Measurements from ENCODE around the gene SPSB4. TPM values are rescaled to one million over a fixed set of nuclear protein-coding genes. Genes with fewer than 3 reads are reported as not detected.
"Not testable (repeated sequence)": the region's sequence is repeated elsewhere in the genome, so short reads cannot be mapped to it uniquely, and the experiment has no call there.

SPSB4 gene
- not detected for polyA plus RNA-seq (2012; ENCODE audit: missing spikeins)

DNA sequence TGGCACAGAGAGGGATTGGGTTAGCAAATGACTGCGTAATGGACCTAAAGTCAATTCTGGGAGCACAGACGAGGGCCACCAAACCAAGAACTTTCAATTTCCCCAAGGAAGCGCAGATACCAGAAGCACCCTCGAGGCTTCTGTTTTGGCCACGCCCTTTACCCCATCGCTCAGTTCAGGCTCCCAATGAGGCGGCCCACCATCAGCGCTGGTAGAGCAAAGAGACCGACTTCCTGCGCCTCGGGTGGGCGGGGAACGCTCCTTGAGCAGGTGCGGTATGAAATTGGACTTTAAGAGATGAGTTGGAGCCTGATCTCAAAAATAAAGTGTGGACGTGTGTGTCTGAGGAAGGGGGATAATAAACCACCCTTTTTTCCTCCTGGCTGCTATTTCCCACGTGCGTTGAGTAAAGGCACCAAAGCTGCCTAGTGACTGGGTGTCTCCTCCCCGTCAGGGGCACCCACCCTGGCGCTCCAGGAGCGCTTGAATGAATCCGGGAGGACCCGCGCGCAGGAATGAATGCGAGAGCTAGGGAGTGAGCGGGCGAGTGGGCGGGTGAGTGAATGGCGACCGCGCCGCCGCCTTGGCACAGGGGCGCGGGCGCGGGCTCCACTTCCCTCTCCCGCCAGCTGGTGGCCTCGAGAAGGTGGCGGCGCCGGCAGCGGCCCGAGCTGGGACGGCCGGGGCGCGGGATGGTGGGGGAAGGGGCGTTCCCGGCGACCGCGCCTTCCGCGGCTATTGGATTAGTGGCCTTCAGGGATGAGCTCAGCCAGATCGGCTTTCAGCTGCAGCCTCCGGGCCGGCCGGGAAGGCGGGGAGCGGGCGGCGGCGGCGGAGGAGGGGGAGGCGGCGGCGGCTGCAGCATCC lies at the start of gene SPSB4:
SPSB4 (plus strand) TSS at position 772 of the 867 bp plus-strand sequence. CDS start 14,758 bp downstream, outside the sequence.
- no peak for TF ChIP-seq POLR2A (IDR thresholded peaks at IDR 0.05; ENCODE audit: low read depth, low read length)
- TF ChIP-seq POLR2AphosphoS5 (IDR thresholded peaks at IDR 0.05; ENCODE audit: low read depth, low read length), result no peak
- TF ChIP-seq TAF1 (IDR thresholded peaks at IDR 0.05; ENCODE audit: borderline replicate concordance, low read depth, low read length), result no peak
- no peak for FAIRE-seq
- no peak for DNase-seq (ENCODE audit: insufficient read length)

DNA sequence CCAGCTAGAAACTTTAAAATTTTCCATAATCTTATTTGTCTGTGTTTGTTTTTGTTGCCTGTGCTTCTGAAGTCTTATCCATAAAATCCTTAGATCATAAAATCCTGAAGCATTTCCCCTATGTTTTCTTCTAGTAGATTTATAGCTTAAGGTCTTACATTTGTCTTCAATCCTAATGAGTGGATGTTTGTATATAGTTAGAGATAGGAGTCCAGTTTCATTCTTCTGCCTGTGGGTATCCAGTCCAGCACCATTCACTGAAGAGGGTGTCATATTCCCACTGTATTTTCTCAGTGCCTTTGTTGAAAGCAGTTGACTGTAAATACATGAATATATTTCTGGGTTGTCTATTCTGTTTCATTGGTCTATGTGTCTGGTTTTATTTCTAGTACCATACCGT lies 44.8 kb upstream of the SPSB4 start:
- FAIRE-seq, result no peak

DNA sequence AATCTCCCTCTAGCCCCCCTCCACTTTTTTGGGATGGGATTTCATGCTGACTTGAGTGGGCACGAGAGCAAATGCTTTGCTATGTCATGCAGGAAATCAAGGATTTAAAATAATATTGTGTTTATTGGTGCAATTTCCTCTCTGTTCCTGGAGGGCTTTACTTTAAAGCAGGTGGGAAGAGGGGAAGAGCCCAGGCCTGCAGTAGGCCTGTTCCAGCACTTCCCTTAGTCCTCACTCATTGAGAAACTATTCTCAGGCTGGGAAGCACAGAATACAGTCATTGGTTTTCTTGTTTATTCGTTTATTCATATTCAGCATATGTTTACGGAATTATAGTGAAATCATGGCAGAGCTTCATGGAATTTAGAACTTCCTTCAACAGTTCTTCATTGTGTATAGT lies 41.7 kb upstream of the SPSB4 start:
- TF ChIP-seq POLR2AphosphoS5 (IDR thresholded peaks at IDR 0.05; ENCODE audit: low read depth, low read length) (no peak), POLR2A (IDR thresholded peaks at IDR 0.05; ENCODE audit: low read depth, low read length) (no peak), TAF1 (IDR thresholded peaks at IDR 0.05; ENCODE audit: borderline replicate concordance, low read depth, low read length) (no peak)
- FAIRE-seq, result no peak
- DNase-seq (ENCODE audit: insufficient read length), result no peak

More for the DNA sequence above, 44.8 kb upstream of the SPSB4 start:
- no peak for TF ChIP-seq POLR2A (IDR thresholded peaks at IDR 0.05; ENCODE audit: low read depth, low read length)
- TF ChIP-seq TAF1 (IDR thresholded peaks at IDR 0.05; ENCODE audit: borderline replicate concordance, low read depth, low read length), result no peak
- TF ChIP-seq POLR2AphosphoS5 (IDR thresholded peaks at IDR 0.05; ENCODE audit: low read depth, low read length), result no peak
- no peak for DNase-seq (ENCODE audit: insufficient read length)

DNA sequence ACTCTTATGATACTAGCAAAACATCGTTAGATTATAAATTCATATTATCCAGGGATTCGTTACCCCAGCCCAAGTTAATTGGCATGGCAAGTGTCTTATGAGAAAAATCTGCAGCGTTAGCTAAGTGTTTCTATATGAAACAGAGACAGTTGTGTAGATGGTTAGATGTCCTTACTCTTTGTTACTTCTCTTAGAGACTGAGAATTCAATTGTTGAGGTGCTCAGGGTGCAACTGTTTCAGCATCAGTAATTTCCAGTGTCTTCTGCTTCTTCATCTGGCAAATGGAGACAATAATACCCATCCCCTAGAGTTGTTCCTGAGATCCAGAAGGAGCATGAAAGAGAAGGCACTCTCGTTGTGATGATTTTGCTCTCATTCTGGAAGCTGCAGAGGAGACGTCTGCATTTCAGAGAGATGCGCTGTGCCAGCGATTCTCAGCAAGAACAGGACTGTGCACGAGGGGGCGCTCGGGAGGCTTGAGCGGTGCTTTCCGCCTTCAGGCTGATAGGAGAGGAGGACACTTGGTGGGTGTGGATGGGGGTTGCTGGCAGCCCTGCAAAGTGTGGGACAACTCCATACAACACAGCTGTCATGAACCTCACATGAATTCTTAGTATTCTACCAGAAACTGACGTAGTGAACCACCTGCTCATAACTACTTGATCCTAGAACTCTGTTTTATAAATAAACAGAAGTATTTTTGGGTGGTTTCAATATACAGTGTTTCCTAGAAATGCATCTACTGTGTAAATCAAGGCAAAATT lies 39.7 kb upstream of the SPSB4 start:
- TF ChIP-seq POLR2A (IDR thresholded peaks at IDR 0.05; ENCODE audit: low read depth, low read length) (no peak), TAF1 (IDR thresholded peaks at IDR 0.05; ENCODE audit: borderline replicate concordance, low read depth, low read length) (no peak), POLR2AphosphoS5 (IDR thresholded peaks at IDR 0.05; ENCODE audit: low read depth, low read length) (no peak)
- DNase-seq (ENCODE audit: insufficient read length) (peak; percentile 23), FAIRE-seq (peak; percentile 66)

DNA sequence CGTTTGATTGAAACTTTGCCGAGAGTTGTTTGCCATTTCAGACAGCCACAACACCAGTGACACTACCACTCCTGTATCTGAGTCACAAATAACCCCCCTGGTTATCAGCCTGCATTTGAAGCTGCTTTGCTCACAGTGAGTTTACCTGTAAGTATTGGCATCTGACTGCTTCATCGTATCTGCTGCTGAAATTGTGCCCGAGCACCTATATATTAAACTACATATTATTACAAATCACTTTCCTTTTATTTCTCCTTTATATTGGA lies 39.2 kb upstream of the SPSB4 start:
- TF ChIP-seq TAF1 (IDR thresholded peaks at IDR 0.05; ENCODE audit: borderline replicate concordance, low read depth, low read length) (no peak), POLR2AphosphoS5 (IDR thresholded peaks at IDR 0.05; ENCODE audit: low read depth, low read length) (no peak), POLR2A (IDR thresholded peaks at IDR 0.05; ENCODE audit: low read depth, low read length) (no peak)
- DNase-seq (ENCODE audit: insufficient read length) (no peak), FAIRE-seq (no peak)

DNA sequence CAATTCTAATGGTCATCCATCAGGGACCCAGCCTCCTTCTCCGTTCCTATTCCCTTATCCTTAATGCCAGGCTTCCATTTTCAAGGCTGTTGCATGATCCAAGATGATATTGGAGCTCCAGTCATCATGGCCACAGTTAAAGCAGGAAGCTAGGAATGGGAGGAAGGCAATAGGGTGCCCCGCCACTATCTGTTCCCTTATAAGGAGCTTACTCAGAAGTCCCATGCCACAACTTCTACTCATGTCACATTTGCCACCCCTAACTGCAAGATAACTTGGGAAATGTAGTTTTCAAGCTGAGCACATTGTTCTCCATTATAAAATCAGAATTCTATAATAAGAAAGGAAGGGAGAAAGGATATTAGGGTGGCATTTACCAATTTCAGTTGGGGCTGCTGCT lies 38.6 kb upstream of the SPSB4 start:
- FAIRE-seq (no peak), DNase-seq (ENCODE audit: insufficient read length) (no peak)
- TF ChIP-seq TAF1 (IDR thresholded peaks at IDR 0.05; ENCODE audit: borderline replicate concordance, low read depth, low read length), result no peak
- no peak for TF ChIP-seq POLR2A (IDR thresholded peaks at IDR 0.05; ENCODE audit: low read depth, low read length)
- no peak for TF ChIP-seq POLR2AphosphoS5 (IDR thresholded peaks at IDR 0.05; ENCODE audit: low read depth, low read length)

DNA sequence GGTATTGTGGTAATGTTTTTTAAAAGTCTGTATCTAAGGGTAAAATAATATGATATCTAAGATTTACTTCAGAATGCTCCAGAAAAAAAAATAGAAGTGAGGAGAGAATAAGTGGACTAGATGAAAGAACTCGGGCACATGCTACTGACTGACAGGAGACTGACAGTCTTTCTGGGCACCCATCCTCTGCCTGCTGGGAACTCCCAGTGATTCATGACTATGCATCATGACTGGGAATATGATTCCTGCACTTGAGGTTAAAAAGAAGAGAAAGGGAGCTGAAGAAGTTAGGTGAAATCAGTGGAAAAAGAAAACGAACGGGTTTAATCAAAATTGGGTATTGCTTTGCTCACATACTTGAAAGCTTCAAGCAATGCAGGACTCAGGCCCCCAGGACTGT lies 35.7 kb upstream of the SPSB4 start:
- FAIRE-seq (no peak), DNase-seq (ENCODE audit: insufficient read length) (no peak)
- TF ChIP-seq TAF1 (IDR thresholded peaks at IDR 0.05; ENCODE audit: borderline replicate concordance, low read depth, low read length) (no peak), POLR2A (IDR thresholded peaks at IDR 0.05; ENCODE audit: low read depth, low read length) (no peak), POLR2AphosphoS5 (IDR thresholded peaks at IDR 0.05; ENCODE audit: low read depth, low read length) (no peak)

DNA sequence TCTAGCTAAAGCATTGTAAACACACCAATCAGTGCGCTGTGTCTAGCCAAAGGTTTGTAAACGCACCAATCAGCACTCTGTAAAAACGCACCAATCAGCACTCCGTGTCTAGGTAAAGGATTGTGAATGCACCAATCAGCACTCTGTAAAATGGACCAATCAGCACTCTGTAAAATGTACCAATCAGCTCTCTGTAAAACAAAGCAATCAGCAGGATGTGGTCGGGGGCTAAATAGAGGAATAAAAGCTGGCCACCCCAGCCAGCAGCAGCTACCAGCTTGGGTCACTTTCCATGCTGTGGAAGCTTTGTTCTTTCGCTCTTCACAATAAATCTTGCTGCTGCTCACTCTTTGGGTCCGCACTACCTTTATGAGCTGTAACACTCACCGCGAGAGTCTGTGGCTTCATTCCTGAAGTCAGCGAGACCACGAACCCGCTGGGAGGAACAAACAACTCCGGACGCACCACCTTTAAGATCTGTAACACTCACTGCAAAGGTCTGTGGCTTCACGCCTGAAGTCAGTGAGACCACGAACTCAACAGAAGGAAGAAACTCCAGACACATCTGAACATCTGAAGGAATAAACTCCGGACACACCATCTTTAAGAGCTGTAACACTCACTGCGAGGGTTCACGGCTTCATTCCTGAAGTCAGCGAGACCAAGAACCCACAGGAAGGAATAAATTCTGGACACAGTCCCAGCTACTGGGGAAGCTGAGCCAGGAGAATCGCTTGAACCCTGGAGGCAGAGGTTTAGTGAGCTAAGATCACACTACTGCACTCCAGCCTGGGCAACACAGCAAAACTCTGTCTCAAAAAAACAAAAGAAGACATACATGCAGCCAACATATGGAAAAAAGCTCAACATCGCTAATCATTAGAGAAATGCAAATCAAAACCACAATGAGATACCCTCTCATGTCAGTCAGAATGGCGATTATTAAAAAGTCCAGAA lies 33.5 kb upstream of the SPSB4 start:
- not testable (repeated sequence) for DNase-seq (ENCODE audit: insufficient read length); FAIRE-seq

DNA sequence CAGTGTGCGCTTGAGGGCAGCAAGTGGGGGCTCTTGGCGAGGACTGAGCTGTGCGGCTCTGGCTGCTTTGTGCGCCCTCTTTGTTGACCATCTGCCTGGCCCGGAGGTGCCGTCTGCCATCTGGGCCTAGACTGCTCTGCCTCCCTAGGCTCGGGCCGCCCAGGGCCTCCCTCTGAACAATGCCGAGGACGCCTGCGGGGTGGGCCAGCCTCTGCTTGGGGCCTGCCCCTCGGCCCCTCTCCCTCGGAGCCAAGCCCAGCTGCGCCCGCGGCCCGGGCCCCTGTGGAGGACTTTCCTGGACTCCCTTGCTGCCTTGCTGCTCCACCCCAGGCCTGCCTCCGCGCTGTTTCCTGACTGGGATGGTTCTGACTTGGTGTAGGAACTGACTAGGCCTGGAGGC lies 31.9 kb upstream of the SPSB4 start:
- TF ChIP-seq POLR2AphosphoS5 (IDR thresholded peaks at IDR 0.05; ENCODE audit: low read depth, low read length) (no peak), TAF1 (IDR thresholded peaks at IDR 0.05; ENCODE audit: borderline replicate concordance, low read depth, low read length) (no peak), POLR2A (IDR thresholded peaks at IDR 0.05; ENCODE audit: low read depth, low read length) (no peak)
- DNase-seq (ENCODE audit: insufficient read length) (no peak), FAIRE-seq (no peak)

DNA sequence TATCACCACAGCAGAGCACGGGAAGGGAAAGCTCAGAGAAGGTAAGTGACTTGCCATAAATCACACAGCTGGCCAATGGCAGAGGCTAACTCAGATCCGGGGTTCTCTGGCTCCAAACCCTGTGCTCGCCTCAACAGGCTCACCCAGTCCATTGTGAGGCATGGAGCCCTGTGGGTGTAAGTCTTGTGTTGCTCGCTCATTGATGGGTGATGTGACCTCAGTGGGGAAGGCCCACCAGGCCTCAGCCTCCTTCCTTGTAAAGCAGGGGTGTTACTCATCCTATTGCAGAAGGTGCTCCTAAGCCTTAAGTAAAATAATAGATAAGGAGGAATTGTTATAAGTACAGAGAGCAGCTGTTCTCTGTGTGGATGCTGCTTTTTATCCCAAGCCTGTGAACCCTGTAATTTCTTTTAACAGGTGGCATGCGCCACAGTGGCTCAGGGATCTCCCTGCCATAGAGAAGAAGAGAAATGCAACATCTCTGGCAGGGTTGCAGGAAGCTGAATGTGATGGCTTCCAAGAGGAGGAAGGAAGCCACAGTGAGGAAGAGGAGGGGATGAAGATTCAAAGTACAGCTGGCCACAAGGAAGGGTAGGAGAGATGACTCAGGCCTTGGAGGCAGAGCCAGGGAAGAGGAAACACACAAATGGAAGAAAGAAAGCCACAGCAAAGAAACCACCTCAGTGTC lies 30.9 kb upstream of the SPSB4 start:
- FAIRE-seq, result no peak
- TF ChIP-seq POLR2AphosphoS5 (IDR thresholded peaks at IDR 0.05; ENCODE audit: low read depth, low read length) (no peak), POLR2A (IDR thresholded peaks at IDR 0.05; ENCODE audit: low read depth, low read length) (no peak), TAF1 (IDR thresholded peaks at IDR 0.05; ENCODE audit: borderline replicate concordance, low read depth, low read length) (no peak)
- DNase-seq (ENCODE audit: insufficient read length), result no peak

DNA sequence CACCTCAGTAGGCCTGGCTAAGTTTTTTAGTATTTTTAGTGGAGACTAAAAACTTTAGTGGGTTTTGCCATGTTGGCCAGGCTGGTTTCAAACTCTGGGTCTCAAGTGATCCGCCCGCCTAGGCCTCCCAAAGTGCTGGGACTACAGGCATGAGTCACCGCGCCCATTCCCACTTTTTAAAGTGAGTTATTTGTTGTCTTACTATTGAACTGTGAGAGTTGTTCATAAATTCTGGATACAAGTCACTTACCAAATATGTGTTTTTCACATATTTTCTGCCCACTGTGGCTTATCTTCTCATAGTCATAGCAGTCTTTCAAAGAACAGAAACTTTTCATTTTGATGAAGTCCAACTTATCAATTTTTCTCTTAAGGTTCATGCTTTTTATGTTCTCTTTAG lies 29.9 kb upstream of the SPSB4 start:
- DNase-seq (ENCODE audit: insufficient read length) (no peak), FAIRE-seq (no peak)
- TF ChIP-seq POLR2AphosphoS5 (IDR thresholded peaks at IDR 0.05; ENCODE audit: low read depth, low read length), result no peak
- no peak for TF ChIP-seq POLR2A (IDR thresholded peaks at IDR 0.05; ENCODE audit: low read depth, low read length)
- no peak for TF ChIP-seq TAF1 (IDR thresholded peaks at IDR 0.05; ENCODE audit: borderline replicate concordance, low read depth, low read length)
